ENCODE results near the gene DTWD1. TPM values are rescaled to one million over a fixed set of nuclear protein-coding genes. Genes with fewer than 3 reads are reported as not detected.
"Not testable (repeated sequence)": the region's sequence is repeated elsewhere in the genome, so short reads cannot be mapped to it uniquely, and the experiment has no call there.

Gene DTWD1
- polyA plus RNA-seq, 3 donors: 31.2 to 37.1 (median 35.1) TPM

DNA sequence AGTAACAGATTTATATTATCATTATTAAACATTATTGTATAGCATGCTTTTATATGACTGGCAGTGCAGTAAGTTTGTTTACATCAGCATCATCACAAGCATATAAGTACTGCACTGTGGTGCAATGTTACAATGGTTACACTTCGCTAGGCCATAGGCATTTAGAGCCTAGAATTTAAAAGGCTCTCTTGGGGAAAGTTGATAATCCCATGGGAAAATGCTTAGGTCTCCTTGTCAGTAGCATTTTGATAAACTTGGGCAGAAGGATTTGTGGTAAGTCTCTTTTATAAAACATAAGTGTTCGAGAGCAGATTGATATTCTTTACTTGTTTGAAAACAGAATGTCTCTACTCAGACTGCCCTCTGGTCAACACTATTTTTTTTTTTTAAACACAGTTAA lies 7.5 kb downstream of the DTWD1 start:
- DNase-seq: no peak

DNA sequence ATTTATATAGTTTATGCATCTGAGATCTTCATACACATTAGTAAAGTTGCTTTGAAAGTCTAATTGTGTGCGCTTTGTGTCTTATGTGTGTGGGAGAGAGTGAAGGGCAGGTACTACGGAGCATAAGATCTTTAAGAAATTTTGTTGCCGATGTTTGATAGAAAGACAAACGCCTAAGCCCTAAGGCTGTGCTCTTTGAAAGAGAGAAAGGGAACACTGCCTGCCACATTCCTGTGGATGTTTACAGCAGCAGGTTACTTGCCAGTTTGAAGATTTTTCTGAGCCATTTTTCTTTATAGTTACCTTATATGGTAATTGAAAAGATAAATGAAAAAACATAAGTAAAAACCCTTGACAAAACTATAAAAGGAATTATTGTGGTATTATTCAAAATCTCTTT lies 17.0 kb downstream of the DTWD1 start:
- DNase-seq: no peak

DNA sequence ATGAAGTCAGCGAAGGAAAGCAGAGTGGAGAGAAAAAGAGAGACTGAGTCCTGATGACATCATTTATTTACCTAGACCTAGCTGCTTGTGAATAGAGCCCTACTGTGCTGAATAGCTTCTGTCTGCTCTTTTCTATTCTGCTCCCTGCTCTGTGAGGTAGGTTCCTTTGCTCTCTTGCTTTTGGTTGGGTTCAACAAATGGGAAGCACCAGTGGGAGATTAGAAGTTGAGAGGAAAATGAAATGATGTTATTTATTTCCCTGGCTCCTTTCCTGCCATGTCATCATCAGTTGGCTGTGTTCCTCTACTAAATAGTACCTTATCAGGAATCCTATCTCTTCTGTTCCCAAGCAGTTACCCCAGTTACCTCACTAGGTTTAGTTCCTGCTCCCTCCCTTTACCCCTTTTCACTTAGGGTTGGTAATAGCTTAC lies 23.5 kb downstream of the DTWD1 start:
- no peak for DNase-seq

DNA sequence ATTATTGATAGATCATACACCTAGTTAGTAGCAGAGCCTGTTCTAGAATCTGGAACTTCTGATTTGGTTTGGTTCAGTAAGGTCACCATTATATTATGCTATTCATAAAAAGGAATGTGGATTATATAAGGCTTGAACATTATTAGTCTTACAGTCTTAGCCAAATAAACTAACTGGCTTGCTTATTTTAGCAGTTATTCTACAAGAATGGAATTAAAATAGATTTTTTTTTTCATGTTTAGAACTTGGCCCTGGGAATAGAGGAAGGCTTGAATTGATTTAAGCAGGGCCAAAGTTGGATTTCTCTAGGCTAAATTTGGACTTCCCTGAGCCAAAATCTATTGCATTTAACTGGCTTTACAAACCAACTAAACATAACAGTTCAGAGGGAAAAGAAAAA lies 24.4 kb downstream of the DTWD1 start:
- DNase-seq: no peak

DNA sequence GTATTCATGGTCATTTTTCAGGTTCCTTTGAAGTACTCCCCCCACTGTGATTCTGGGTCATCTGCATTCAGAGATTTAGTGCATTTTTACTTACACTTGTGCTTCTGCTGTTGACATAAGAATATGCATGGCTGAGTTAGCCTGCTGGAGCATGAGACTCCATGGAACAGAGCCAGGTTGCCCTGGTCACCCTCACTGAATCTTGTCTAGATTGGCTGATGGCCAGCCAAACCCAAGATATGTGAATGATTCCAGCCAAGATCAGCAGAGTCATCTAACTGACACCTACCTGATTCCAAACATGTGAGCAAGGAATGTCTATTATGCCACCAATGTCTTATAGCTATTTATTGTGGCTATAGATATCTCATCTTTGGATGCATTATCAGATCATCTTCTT lies 25.1 kb downstream of the DTWD1 start:
- DNase-seq: peak; percentile 71

DNA sequence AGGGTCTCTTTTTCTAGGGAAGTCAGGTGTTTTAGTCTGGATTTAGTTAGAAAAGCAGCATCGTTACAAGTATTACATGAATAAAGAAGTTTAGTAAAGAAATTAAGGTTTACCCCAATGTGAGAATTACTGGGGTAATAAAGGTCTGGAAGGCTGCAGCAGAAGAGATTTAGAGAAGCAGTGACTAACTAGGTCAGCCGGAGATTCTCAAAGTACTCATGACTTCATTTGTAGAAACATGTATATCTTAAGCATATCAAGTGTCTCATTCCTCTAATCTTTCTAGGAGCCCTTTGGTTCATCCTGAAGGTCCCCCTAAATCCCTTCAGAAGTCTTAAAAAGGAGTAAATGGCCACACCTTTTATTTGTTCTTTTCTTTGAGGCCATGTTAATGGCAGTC lies 26.0 kb downstream of the DTWD1 start:
- DNase-seq: no peak

DNA sequence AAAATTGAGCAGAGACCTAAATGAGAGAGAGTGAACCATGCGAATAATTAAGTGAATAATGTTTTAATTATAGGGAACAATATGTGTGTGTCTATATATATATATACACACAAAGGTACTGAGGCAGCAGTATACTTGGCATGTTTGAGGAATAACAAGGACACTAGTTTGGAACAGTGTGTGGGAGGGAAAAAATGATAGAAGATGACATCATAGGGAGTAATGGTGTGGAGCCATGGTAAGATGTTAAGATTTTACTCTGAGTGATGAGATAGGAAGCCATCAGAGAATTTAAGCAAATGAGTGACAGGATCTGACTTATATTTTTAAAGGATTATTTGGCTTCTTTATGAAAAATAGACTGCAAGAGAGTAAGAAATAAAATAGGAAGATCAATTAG lies 29.1 kb downstream of the DTWD1 start:
- no peak for DNase-seq

DNA sequence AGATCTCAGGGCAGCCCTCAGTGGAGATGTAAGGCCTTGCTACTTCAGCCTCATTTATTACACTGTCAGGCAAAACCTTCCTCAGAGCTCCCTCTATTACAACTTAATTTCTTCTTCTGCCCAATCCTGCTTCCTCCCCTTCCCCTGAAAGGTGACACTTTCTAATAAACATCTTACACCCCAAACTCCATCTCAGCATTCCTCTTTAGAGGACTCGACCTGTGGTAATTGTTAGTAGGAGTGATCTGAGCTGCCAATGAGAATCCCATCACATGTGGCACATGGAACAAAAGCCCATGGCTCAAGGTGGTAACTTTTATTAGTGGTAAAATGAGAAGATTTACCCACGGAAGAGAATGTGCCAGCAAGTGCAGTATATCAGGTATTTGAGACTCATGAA lies 29.8 kb downstream of the DTWD1 start:
- peak; percentile 19 for DNase-seq

DNA sequence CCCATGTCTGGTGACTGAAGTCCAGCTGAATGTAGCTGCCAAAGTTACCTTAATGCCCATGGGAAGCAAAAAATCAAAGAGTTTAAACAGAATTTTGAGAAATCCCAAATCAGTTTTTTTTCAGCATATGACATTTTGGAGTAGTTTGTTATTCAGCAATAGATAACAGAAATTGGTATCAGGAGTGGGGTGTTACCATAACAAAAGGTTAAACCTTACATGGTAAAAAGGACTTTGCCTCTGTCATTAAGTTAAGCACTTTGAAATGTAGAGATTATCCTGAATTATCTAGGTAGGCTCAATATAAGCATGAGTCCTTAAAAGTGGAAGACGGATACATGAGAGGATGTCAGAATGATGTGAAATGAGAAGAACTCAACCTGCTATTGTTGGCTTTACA lies 32.1 kb downstream of the DTWD1 start:
- DNase-seq: no peak

DNA sequence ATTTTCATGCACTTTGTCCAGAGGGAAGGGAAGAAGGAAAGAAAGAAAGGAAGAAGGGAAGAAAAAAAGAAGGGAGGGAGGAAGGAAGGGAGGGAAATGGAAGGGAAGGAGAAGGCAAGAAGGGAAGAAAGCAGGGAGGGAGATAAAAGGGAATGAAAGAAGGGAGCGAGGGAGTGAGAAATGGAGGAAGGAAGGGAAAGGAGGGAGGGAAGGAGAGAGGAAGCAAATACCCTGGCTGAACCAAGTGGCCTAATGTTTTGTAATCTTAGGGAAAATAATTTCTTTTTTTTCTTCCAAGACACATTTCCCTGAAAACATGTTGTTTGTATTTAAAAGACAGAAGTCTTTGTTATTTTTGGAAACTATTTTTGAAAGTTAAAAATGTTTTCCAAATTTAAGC lies 35.9 kb downstream of the DTWD1 start:
- DNase-seq: no peak

DNA sequence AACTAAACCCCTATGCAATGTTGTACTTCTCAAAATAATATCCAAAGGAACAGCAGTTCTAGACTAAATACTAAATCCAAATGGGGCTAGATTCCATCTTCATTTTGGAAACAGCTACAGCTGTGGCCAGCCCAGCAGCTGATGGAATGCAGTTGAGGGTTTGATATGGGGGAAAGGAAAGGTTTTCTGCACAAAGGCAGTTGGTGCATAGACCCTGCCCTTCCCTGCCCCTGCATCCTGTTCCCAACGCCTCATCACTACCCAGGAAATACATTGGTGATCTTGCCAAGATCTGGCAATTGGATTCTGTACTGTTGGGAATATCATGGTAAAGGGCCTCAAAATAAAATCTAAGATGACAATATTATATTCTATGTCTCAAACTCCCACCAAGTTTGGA lies 43.9 kb downstream of the DTWD1 start:
- no peak for DNase-seq

DNA sequence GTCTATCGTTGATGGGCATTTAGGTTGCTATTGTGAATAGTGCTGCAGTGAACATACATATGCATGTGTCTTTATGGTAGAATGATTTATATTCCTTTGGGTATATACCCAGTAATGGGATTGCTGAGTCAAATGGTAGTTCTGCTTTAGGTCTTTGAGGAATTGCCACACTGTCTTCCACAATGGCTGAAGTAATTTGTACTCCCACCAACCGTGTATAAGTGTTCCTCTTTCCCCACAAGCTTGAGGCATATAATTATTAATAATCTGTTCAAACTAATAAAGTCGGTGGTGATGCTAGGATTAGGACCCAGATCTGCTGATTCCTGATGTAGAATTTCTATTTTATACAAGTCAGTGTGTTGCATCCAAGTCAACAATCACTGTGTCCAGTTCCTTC lies 45.6 kb downstream of the DTWD1 start:
- not testable (repeated sequence) for DNase-seq

DNA sequence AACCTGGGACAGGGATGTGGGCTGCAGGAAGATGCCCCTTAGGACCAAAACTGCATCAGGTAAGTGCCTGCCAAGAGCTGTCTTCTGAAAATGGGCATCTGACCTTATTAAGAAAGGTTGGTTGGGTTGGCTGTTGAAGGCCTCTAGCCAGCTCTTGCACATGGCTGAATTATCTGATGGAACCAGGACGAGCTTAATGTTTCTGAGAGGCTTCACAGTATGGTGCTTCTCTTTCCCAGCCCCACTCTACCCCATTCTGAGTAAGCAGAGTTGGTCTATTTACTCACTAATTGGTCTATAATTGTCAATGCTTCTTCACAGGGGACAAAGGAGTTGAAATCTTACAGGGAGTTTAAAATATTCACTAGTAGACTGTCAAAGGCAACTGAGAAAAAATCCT lies 48.4 kb downstream of the DTWD1 start:
- DNase-seq: no peak

DNA sequence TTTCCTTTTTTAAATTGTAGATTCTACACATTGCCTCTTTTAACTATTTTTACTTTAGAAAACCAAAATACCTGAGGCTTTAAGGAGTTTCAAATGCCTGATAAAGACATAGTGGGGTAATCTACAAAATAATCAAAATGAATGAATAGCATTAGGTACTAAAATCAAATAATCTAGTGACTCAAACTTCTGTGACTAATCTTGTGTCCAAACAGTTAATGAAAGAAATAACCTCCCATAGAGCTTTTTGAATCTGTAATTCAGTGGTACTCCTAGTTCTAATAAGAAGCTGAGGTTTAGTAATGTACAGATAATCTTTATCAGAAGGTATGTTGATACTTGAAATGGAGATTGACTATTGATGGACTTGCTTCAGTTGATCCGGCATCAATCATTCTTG lies 53.0 kb downstream of the DTWD1 start:
- DNase-seq: no peak

DNA sequence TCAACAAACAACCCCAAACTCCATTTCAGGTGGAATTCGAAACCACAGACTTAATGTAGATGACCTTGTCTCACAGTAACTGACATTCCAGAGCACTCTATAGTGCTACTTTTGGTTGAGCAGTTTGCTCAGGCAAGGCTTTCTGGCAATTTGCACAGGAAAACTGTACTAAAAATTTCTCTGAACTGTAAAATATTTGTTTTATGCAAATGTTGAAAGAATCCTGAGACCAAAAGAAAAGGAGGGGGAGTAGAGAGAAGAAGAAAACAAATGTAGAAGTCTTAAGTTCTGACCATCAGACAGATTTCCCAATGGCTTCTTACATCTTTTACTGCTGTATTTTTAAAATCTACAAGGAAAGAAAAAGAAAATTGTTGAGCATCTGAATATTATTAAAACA lies 53.5 kb downstream of the DTWD1 start:
- peak; percentile 22 for DNase-seq

DNA sequence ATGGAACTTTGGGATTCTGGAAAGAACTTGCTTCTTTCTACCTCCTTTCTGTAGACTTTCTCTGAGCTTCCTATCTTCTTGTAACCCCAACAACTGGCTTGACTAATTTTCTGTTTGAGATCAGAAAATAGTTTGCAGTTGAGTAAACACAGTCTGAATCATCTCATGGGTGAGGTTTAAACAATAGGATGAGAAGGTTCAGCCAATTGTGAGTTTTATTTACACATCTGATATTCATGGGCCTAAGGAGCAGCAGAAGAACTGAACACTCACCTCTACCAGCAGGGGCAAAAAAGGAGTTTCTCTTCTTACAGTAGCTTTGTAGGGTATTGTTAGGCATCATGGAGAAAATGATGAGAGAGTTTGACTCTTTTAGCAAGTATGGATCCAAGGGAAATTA lies 54.2 kb downstream of the DTWD1 start:
- no peak for DNase-seq

DNA sequence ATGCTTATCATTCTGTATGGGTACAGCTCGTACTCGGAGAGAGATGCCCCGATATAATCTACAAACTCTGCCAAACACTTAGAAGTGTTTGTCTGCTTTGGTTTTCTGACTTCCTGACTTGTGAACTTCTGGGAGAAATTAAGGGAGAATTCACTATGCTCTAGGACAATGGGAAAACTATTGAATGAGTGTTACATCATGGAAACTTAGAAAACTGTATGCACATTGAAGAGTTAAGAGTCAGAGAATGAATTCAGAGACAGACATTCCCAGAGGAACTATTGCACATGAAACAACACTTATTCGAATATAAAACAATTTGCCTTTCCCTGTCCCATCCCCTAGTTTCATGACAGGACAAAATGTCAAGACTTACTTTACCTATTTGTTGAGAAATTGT lies 57.8 kb downstream of the DTWD1 start:
- no peak for DNase-seq

DNA sequence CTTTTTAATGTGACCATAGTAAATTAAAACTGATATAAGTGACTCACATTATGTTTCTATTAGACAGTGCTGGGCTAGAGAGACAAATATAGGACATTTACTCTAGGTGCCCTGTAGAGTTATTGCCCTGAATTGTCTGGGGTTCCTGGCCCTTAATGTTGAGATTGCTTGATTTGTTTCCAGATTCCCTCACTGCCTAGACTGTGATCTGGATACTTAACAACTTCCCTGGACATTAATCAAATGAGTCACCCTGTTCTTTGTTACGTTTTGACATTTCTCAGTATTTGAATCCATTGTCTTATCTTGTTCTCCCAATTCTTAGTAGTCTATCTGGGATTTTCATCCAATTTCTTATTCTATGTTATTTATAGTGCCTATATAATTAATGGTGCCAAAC lies 65.8 kb downstream of the DTWD1 start:
- no peak for DNase-seq

DNA sequence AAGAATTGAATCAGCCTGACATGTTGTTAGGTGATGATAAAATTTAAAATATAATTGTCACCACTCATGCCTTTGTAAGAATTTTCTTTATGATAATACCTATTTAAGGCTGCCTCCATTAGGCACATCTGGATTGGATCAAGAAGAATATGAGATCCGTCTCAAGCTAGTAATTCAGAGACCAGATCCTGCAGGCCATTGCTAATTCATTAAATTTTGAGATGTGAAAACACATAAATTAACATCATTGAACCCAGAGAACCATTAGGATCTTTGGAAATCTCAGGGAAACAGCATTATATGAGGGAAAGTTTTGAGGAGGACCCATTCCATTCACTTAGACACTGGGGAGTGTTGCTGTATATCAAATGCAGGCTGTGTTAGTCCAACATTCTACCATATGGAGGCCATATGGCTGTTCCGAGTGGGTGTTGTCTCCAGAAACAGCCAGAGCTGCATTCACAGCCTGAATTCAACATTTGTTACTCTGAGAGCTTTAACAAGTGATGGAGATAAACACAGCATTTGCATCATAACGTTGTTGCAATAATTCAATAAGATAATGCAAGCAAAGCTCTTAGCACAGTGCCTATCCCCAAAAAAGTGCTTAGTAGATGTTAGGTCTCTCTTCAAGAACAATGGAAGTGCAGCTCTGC lies 67.4 kb downstream of the DTWD1 start:
- DNase-seq: no peak

DNA sequence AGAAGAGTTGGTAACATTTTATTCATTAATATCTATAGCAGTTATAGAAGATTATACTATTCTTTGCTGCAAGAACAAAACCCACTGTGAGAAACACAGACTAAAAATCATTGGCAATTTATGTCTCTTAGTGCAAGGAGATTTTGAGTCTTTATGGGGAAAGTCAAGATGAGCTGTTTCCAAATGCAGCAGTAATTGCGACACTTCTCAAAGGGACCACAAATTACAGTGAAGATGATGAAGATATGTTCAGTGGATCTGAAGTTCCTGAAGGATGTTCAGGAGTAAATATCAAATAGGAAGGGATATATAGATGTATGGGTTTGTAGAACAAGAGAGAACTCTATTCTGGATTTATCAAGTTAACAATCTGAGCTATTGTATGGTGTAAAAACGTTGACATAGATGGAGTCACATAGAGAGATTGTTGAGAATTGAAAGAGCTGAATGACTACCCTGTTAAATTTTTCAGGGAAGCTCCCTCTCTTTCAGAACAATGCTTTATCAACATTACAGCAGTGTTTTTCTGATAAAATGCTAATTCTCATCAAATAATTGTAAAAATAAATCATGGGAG lies 71.8 kb downstream of the DTWD1 start:
- DNase-seq: no peak

DNA sequence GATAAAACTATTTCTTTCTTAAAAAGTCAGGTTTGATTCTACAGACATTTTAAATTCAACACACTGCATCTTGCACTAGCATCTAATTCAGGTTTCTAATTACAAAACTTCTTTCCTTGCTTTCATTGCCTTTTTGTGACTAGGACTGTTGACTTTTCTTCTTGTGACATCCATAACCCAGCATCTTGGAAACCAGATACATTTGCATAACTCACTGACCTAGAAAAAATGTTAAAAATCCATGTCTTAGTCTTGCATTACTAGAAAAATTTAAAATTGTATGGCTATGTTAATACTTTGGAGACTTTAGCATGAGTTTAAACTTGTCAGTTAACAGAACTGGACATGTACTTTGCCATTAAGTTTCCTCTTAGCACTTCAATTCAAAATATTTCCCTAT lies 72.7 kb downstream of the DTWD1 start:
- DNase-seq: no peak

DNA sequence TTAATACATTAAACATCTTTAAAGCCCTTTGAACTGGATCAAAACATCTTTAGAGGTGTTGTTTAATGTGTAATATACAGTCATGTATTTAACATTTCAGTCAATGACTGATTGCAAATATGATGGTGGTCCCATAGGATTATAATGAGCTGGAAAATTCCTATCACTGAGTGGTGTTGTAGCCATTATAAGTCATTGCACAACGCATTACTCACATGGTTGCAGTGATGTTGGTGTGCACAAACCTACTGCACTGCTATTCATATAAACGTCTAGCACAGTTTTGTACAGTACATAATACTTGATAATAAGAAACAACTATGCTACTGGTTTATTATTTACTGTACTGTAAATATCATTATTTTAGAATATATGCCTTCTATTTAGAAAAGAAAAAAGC lies 75.6 kb downstream of the DTWD1 start:
- DNase-seq: no peak

DNA sequence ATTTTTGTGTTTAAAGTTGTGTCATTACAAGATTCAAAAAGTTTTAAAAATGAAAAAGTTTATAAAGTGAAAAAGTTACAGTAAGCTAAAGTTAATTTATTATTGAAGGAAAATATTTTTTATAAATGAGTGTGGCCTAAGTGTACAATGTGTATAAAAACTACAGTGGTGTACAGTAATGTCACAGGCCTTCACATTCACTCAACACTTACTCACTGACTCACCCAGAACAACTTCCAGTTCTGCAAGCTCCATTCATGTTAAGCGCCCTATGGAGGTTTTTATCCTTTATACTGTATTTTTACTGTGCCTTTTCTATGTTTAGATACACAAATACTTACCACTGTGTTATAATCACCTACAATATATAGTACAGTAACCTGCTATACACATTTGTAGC lies 76.3 kb downstream of the DTWD1 start:
- DNase-seq: no peak

DNA sequence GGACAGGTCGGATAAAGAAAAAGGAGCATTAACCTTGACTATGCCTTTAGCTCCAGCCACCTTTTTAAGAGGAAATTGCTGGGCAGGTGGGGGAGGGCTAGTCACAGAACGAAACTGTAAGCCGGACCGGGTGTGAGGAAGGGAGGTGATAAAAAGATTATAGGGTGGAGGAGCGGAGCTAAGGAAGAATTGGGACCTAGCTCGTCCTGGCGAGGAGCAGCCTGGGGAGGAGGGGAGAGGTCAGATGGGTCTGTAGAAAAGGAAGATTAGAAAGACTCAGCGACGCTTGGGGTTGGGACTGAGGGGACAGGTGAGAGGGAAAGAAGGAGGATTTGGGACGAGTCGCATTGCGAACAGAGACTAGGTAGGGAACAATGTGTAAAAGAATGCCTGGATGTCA lies 82.1 kb downstream of the DTWD1 start:
- not testable (repeated sequence) for DNase-seq

Measured in renal pelvis (tissue), 4 donors.